ENCODE data around the gene NSMCE4A. TPM values are rescaled to one million over a fixed set of nuclear protein-coding genes. Genes with fewer than 3 reads are reported as not detected.

Gene NSMCE4A
- total RNA-seq, 1 donor from 2014 or later, result 34.6 TPM

Small RNA genes within 50 kb of the gene (small RNA-seq; reads per million reads assigned to genes)
- gene RF02219, result not detected

Other genes with a start within 250 kb of the NSMCE4A start
- gene ATE1, start 47.2 kb downstream of the NSMCE4A start, total RNA-seq, result 56.3 TPM
- 14.7 TPM for gene TACC2, start 13.9 kb upstream of the NSMCE4A start, total RNA-seq

Measured in frontal cortex (tissue), 1 donor.